ENCODE results near the gene NFIA.

Gene NFIA

DNA sequence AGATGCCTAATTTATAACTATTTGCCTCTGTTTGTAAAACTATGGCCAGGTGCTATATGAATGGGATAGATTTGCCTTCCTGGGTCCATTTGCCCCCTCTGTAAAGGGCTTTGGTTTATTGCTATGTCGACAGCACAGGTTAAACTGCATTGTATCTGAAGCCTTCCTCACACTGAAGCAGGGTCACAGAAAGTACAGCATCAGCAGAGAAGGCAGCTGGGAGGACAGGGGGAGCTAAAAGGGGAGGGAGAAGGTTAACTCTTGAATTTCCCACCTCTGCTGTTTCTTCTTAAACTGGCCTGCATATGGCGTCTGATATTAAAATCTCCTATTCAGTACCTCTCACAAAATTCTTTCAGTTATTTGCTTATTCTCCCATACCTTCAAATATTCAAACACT, 345.1 kb downstream of the NFIA start:
- TF ChIP-seq, protein P1, sequence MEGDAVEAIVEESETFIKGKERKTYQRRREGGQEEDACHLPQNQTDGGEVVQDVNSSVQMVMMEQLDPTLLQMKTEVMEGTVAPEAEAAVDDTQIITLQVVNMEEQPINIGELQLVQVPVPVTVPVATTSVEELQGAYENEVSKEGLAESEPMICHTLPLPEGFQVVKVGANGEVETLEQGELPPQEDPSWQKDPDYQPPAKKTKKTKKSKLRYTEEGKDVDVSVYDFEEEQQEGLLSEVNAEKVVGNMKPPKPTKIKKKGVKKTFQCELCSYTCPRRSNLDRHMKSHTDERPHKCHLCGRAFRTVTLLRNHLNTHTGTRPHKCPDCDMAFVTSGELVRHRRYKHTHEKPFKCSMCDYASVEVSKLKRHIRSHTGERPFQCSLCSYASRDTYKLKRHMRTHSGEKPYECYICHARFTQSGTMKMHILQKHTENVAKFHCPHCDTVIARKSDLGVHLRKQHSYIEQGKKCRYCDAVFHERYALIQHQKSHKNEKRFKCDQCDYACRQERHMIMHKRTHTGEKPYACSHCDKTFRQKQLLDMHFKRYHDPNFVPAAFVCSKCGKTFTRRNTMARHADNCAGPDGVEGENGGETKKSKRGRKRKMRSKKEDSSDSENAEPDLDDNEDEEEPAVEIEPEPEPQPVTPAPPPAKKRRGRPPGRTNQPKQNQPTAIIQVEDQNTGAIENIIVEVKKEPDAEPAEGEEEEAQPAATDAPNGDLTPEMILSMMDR (conservative IDR thresholded peaks at IDR 0.05; ENCODE audit: low read length) = no peak
- H3K4me3 ChIP-seq (ENCODE audit: low read length) = no peak overlapping the region
- no peak for DNase-seq (ENCODE audit: low read depth)

DNA sequence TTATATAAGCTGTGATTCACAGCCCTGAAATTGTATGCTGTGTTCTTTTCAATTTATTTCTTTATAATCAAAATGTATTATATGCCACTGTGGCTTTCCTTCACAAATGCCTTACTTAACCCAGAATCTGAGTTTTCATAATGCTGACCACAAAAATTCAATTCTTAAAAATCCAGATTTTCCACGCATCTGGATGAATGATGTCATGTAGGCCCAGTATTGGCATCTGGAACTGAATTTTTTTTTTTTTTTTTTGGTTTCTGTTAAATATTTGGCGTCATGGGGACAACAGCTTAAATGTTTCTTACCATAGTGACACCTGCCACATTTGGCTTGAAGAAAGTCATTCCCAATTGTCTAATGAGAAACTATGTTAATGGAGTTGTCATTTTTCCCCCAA, 345.8 kb downstream of the NFIA start:
- TF ChIP-seq, protein P1 (conservative IDR thresholded peaks at IDR 0.05; ENCODE audit: low read length) = no peak
- no peak overlapping the region for H3K4me3 ChIP-seq (ENCODE audit: low read length)
- peak; percentile 82 for DNase-seq (ENCODE audit: low read depth)

DNA sequence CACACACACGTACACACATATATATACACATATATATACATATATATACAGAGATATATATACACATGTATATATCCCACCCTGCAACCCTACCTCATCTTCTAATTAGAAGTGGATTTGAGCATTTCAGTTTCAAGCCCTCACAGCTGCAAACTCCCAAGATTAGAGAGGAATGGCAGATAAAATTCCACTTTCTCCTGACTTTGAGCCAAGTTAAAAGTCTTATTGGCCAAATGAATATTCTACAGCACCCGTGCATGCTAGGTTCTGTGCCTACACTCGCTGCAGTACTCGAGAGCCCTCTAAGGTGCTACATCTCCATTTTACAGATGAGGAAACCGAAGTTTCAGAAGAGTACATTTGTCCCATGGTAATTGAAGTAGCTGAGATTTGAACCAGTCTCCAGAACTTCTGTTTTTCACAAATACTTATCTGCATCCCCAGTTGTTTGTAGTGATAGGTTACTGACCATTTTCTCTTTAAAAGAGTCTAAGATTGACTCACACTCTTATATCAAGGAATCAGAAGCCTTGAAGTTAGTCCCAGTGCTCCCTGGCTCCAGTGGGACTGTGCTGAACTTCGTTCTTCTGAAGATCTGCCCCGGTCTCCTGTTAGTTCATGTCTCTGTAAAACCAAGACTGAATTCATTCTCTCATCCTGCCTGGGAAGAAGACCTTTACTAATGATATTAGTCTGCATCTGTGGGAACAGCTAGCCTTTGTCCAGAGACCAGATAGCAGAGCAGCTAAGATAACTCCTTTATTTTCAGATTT, 350.4 kb downstream of the NFIA start:
- DNase-seq (ENCODE audit: low read depth) = no peak
- no peak overlapping the region for H3K4me3 ChIP-seq (ENCODE audit: low read length)
- TF ChIP-seq, protein P1 (conservative IDR thresholded peaks at IDR 0.05; ENCODE audit: low read length) = no peak

DNA sequence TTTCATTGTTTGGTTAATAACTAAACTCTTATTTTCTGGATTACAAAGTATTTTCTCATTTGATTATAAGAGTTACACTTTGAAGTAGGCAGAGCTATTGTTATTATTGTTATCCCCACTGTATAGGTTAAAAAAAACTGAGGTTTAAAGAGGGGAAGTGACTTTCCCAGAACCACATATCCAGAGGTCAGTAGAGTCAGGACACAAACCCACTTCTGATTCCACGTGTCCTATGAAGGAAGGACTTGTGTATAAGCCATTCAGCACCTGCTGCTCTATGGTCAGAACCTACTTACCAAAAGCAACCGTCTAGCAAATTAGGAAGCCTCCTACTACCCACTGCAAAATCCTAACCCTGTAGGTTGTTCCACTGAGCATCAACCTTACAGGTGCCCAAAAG, 351.3 kb downstream of the NFIA start:
- TF ChIP-seq, protein P1 (conservative IDR thresholded peaks at IDR 0.05; ENCODE audit: low read length) = no peak
- no peak for DNase-seq (ENCODE audit: low read depth)
- H3K4me3 ChIP-seq (ENCODE audit: low read length) = no peak overlapping the region

DNA sequence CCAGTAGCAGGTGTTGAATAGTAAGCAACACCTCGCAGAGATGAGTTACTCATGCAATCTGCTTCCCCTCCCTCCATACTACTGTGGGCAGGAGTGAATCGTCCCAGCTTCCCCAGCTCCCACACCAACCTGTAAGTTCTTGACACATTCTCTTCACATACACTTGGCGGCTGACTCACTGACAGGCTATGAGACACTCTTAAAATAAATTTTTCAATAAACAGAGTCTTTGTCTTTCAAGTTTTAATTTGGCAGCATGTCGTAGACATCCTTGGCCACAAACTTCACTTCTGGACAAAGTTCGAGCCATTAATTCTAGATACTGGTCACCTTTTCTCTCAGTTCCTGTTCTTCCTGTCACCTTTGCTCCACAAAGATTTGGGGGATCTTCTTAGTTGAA, 351.9 kb downstream of the NFIA start:
- TF ChIP-seq, protein P1 (conservative IDR thresholded peaks at IDR 0.05; ENCODE audit: low read length) = no peak
- no peak overlapping the region for H3K4me3 ChIP-seq (ENCODE audit: low read length)
- no peak for DNase-seq (ENCODE audit: low read depth)

DNA sequence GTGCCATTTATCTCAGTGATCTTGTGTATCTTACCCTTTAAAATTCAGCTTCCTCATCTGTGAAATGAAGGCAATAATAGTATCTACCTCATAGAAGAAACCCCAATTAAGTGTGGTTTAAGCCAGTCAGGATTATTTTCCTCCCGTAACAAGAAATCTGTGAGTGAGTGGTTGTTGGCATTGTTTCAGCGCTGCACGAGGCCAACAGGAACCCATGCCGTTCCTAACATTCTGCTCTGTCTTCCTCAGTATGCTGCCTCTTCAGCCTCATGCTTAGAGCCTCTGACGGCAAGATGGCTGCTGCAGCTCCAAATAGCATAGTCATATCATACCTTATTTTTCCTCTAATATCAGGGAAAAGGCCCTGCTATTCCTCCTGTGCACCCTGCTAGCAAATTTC, 352.9 kb downstream of the NFIA start:
- no peak overlapping the region for H3K4me3 ChIP-seq (ENCODE audit: low read length)
- DNase-seq (ENCODE audit: low read depth) = no peak
- TF ChIP-seq, protein P1 (conservative IDR thresholded peaks at IDR 0.05; ENCODE audit: low read length) = no peak

DNA sequence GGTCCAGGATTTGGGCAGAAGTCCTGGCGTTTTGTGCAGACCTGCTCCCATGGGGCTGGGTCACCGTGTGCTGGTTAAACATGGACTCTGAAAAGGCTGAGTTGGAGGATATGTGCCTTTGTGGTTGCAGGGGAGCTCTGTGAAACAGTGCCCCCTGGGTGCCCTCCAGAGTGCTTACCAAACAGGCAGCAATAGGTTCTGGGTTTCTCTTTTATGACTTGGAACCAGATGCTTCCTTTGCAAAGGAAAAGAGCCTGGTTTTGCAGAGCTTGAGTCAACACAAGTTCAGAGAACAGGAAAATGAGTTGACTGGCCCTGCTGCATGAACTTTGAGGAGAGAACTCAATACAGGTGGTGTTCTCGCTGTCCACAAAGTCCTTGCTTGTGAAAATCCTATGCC, 353.7 kb downstream of the NFIA start:
- DNase-seq (ENCODE audit: low read depth) = no peak
- no peak overlapping the region for H3K4me3 ChIP-seq (ENCODE audit: low read length)
- TF ChIP-seq, protein P1 (conservative IDR thresholded peaks at IDR 0.05; ENCODE audit: low read length) = no peak

Data from AG10803 (cell line).